A549 (cell line): ENCODE measurements around the gene STK4. TPM values are rescaled to one million over a fixed set of nuclear protein-coding genes. Genes with fewer than 3 reads are reported as not detected.
A peak's percentile ranks its signal among the peaks of the same experiment; 100 is the strongest.

Experiments
- ATAC-seq, 2 experiments: fragments of 200-7000 bp in 1 of 2; fragments of >200 bp in 1 of 2; cut with Nextera tagmentation in 1 of 2; cut with Tn5 transposase in 1 of 2; 3 replicates each; pipeline versions ENCODE4 v1.8.0 to v1.9.1; 2018 to 2020; ENCODE audit warnings: mild to moderate bottlenecking in 1 of 2, moderate library complexity in 1 of 2
- CTCF ChIA-PET: fragments of 300-600 bp; sonication (Branson Sonifier 250); formaldehyde crosslinking; extraction: SDS; loops from one replicate; lab custom pipeline; 2021; ENCODE audit warnings: antibody characterized with exemption, inconsistent platforms; lab: Yijun Ruan, JAX
- POLR2A ChIA-PET: fragments of 350-600 bp; formaldehyde crosslinking; extraction: SDS; loops from one replicate; lab custom pipeline; 2021; ENCODE audit warnings: antibody characterized with exemption, inconsistent platforms; lab: Yijun Ruan, JAX
- DNase-seq, 2 experiments: peaks; one replicate each; pipeline versions ENCODE4 v3.0.0 to v3.0.0-alpha.2; 2011 to 2016; ENCODE audit warnings: low read depth in 1 of 2, low spot score in 1 of 2
- FAIRE-seq: peaks from 2 replicates; lab custom pipeline; 2011; peaks lifted over from hg19 to GRCh38; lab: Jason Lieb, UNC
- H3K27ac ChIP-seq, 2 experiments: fragments of >200 bp; sonication (Bioruptor Twin); formaldehyde crosslinking; 3 replicates each; pipeline ENCODE4 v1.5.1; 2016 to 2017
- H3K4me1 ChIP-seq: fragments of >200 bp; sonication (Bioruptor Twin); formaldehyde crosslinking; 3 replicates; pipeline ENCODE4 v1.6.1; 2016
- H3K4me2 ChIP-seq: fragments of >200 bp; sonication (Bioruptor Twin); formaldehyde crosslinking; 3 replicates; pipeline ENCODE4 v1.6.1; 2016
- H3K4me3 ChIP-seq: fragments of >200 bp; sonication (Bioruptor Twin); formaldehyde crosslinking; 3 replicates; pipeline ENCODE4 v1.5.1; 2016
- H3K9me3 ChIP-seq: fragments of >200 bp; sonication (Bioruptor Twin); formaldehyde crosslinking; 3 replicates; pipeline ENCODE4 v1.6.1; 2016
- E2F6 ChIP-seq: IDR thresholded peaks from 2 replicates; pipeline ENCODE4 v1.6.1; 2012; ENCODE audit warnings: low read depth, borderline replicate concordance
- EHF ChIP-seq: fragments of 250-450 bp; sonication (Bioruptor Pico); IDR thresholded peaks from 2 replicates; pipeline ENCODE4 v1.5.0; 2020; ENCODE audit warnings: mild to moderate bottlenecking
- EP300 ChIP-seq, 2 experiments: fragments of >200 bp; sonication (Bioruptor Twin); formaldehyde crosslinking; IDR thresholded peaks; 2 replicates in 1 of 2; 3 replicates in 1 of 2; pipeline ENCODE4 v1.6.1; 2016 to 2017
- FOSL2 ChIP-seq, 2 experiments: fragments of 450-650 bp in 1 of 2; fragments of >200 bp in 1 of 2; sonication (Bioruptor Twin) in 1 of 2; formaldehyde crosslinking; IDR thresholded peaks; 2 replicates each; pipeline versions ENCODE4 v1.5.0 to v1.6.1; 2016 to 2020; ENCODE audit warnings: mild to moderate bottlenecking in 1 of 2, moderate library complexity in 1 of 2
- FOXS1 ChIP-seq: fragments of 250-450 bp; sonication (Bioruptor Pico); IDR thresholded peaks from 2 replicates; pipeline ENCODE4 v1.5.0; 2020; ENCODE audit warnings: mild to moderate bottlenecking, moderate library complexity
- HEYL ChIP-seq: fragments of 250-450 bp; sonication (Bioruptor Pico); IDR thresholded peaks from 2 replicates; pipeline ENCODE4 v1.8.0; 2021; ENCODE audit warnings: mild to moderate bottlenecking, moderate library complexity
- HOXB5 ChIP-seq: fragments of 250-450 bp; sonication (Bioruptor Pico); IDR thresholded peaks from 2 replicates; pipeline ENCODE4 v1.5.0; 2020; ENCODE audit warnings: mild to moderate bottlenecking, moderate library complexity
- KDM1A ChIP-seq: fragments of 200-600 bp; sonication (generic); IDR thresholded peaks from 2 replicates; pipeline ENCODE4 v1.6.1; 2016; ENCODE audit warnings: low read depth, mild to moderate bottlenecking
- MAFK ChIP-seq: fragments of 450-650 bp; IDR thresholded peaks from 2 replicates; pipeline ENCODE4 v1.6.1; 2014; ENCODE audit not compliant: partially characterized antibody
- MAZ ChIP-seq: fragments of 150-350 bp; IDR thresholded peaks from 2 replicates; pipeline ENCODE4 v1.6.1; 2014; ENCODE audit warnings: antibody characterized with exemption, low read depth, low read length, borderline replicate concordance
- MYC ChIP-seq: IDR thresholded peaks from 2 replicates; pipeline ENCODE4 v1.6.1; 2012; ENCODE audit warnings: mild to moderate bottlenecking, inconsistent platforms, low read length, improper control_type of control experiment, borderline replicate concordance
- NR3C1 ChIP-seq: fragments of >200 bp; sonication (Bioruptor Twin); formaldehyde crosslinking; IDR thresholded peaks from 3 replicates; pipeline ENCODE4 v1.6.1; 2017
- PHF8 ChIP-seq: fragments of 200-600 bp; sonication (generic); IDR thresholded peaks from 2 replicates; pipeline ENCODE4 v1.6.1; 2016; ENCODE audit warnings: low read depth, mild to moderate bottlenecking, antibody characterized with exemption, moderate library complexity, borderline replicate concordance
- POLR2A ChIP-seq: IDR thresholded peaks from 2 replicates; pipeline ENCODE4 v1.6.1; 2012; ENCODE audit warnings: mild to moderate bottlenecking, low read length
- RCOR1 ChIP-seq: fragments of 150-350 bp; IDR thresholded peaks from 2 replicates; pipeline ENCODE4 v1.6.1; 2014; ENCODE audit warnings: antibody characterized with exemption, low read length, low read depth
- RFX5 ChIP-seq: fragments of 450-650 bp; IDR thresholded peaks from 2 replicates; pipeline ENCODE4 v1.7.1; 2014; ENCODE audit warnings: antibody characterized with exemption, mild to moderate bottlenecking, moderate library complexity
- RNF2 ChIP-seq: fragments of 200-600 bp; sonication (generic); IDR thresholded peaks from 2 replicates; pipeline ENCODE4 v1.6.1; 2016; ENCODE audit warnings: low read depth, mild to moderate bottlenecking, antibody characterized with exemption, moderate library complexity, borderline replicate concordance
- SMC3 ChIP-seq: fragments of >200 bp; sonication (Bioruptor Twin); formaldehyde crosslinking; IDR thresholded peaks from 3 replicates; pipeline ENCODE4 v1.6.1; 2018; ENCODE audit warnings: inconsistent platforms
- SREBF2 ChIP-seq: fragments of 450-650 bp; IDR thresholded peaks from 2 replicates; pipeline ENCODE4 v1.6.1; 2014; ENCODE audit warnings: mild to moderate bottlenecking, moderate library complexity
- TP53 ChIP-seq: fragments of 250-450 bp; sonication (Bioruptor Pico); IDR thresholded peaks from 2 replicates; pipeline ENCODE4 v1.5.0; 2021; ENCODE audit warnings: mild to moderate bottlenecking, moderate library complexity
- WGBS: methylation state at CpG from one replicate; pipeline ENCODE4 v1.1.6; 2017; ENCODE audit errors: missing lambda C conversion rate; 5-methylcytosine and 5-hydroxymethylcytosine counted together
- polyA plus RNA-seq, 4 experiments: library from polyadenylated mRNA; depleted of rRNA in 3 of 4; stranded (reverse); fragments of >200 nt; fragmentation: RNase III in 1 of 4; extraction: RNeasy Plus Mini Kit Qiagen cat#74134 plus additional on column Dnase treatment in 1 of 4; gene quantifications; 2 replicates in 3 of 4; 3 replicates in 1 of 4; pipeline ENCODE4 v1.2.3, GENCODE V29; 2011 to 2017
- small RNA-seq, 6 experiments: library from RNA; depleted of rRNA; stranded (forward); fragments of <200 nt; gene quantifications; one replicate each; pipeline ENCODE3, GENCODE V24; 2012
- TF ChIP-seq, protein P1 (sequence below): fragments of 250-450 bp; sonication (Bioruptor Pico); IDR thresholded peaks from 2 replicates; pipeline ENCODE4 v1.5.0; 2020; ENCODE audit warnings: low read depth, mild to moderate bottlenecking, moderate library complexity
- TF ChIP-seq, protein P2 (sequence below): fragments of >200 bp; sonication (Bioruptor Twin); formaldehyde crosslinking; IDR thresholded peaks from 2 replicates; pipeline ENCODE4 v1.6.1; 2016

Gene STK4
- polyA plus RNA-seq, 2 of the 4 experiments (the other 2 are of a cell fraction) = 14.5 to 34.5 TPM

DNA sequence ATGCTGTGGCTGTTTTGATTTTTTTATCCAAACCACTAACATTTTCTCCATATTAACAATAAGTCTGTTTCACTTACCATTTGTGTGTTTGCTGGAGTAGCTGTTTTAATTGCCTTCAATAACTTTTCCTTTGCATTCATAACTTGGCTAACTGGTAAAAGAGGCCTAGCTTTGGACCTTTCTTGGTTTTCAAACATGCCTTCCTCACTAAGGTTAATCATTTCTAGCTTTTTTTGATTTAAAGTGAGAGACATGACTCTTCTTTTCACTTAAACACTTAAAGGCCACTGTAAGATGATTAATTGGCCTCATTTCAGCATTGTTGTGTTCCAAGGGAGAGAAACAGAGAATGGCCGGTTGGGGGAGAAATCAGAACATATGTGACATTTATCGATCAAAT lies 155.1 kb downstream of the STK4 start:
- Histone ChIP-seq H3K4me3 (no peak overlapping the region), H3K9me3 (peaks cover 7% of the 10 kb centered on the region; the same call in 2 of the 3 replicates), H3K4me1 (no peaks in the 10 kb centered on the region)
- ChIA-PET CTCF (interaction anchor here (1.0 to 3.0 kb wide), 6 partner anchors 10 to 172 kb away, joined by 3 to 17 read pairs (median 5); no protein-coding TSS in a partner anchor), POLR2A (no interaction called here)
- DNase-seq (no peak), FAIRE-seq (no peak)
- WGBS = 69% methylated on average over 2 of the region's 2 CpGs
- TF ChIP-seq FOXS1 (no peak), EHF (CRISPR knock-in tag) (no peak), NR3C1 (no peak), SMC3 (no peak), MAZ (no peak), RCOR1 (no peak), HEYL (CRISPR knock-in tag) (no peak), FOSL2 (IDR thresholded peaks at IDR 0.05) (no peak), FOSL2 (CRISPR knock-in tag; IDR thresholded peaks at IDR 0.05) (no peak), KDM1A (no peak), RFX5 (no peak), TP53 (no peak), RNF2 (no peak), EP300 (IDR thresholded peaks at IDR 0.05) (no peak), HOXB5 (CRISPR knock-in tag) (no peak), POLR2A (no peak)
- TF ChIP-seq, protein P1, sequence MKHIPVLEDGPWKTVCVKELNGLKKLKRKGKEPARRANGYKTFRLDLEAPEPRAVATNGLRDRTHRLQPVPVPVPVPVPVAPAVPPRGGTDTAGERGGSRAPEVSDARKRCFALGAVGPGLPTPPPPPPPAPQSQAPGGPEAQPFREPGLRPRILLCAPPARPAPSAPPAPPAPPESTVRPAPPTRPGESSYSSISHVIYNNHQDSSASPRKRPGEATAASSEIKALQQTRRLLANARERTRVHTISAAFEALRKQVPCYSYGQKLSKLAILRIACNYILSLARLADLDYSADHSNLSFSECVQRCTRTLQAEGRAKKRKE = no peak
- TF ChIP-seq, all 56 proteins: peak for 0
- ATAC-seq = no peak
- Histone ChIP-seq H3K27ac (no peak overlapping the region), H3K4me2 (no peak overlapping the region)

- ChIA-PET POLR2A (no interaction called here), CTCF (interaction anchor here (1.0 to 3.2 kb wide), 5 partner anchors 9 to 169 kb away, joined by 3 to 21 read pairs (median 3); no protein-coding TSS in a partner anchor)
- Histone ChIP-seq H3K9me3 (peaks cover 7% of the 10 kb centered on the region; the same call in 2 of the 3 replicates), H3K27ac (no peak within 1 kb of the TSS), H3K4me2 (no peak within 1 kb of the TSS)
- 36% methylated on average over 6 of the region's 6 CpGs for WGBS
- no peak for ATAC-seq
- TF ChIP-seq MYC (no peak), PHF8 (no peak), SREBF2 (no peak), E2F6 (no peak)
- TF ChIP-seq, protein P2, sequence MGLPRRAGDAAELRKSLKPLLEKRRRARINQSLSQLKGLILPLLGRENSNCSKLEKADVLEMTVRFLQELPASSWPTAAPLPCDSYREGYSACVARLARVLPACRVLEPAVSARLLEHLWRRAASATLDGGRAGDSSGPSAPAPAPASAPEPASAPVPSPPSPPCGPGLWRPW = no peak
- TF ChIP-seq, all 56 proteins: peak for 0
- FAIRE-seq (no peak), DNase-seq (no peak)
- Histone ChIP-seq H3K4me3 (no peak within 1 kb of the TSS), H3K4me1 (no peaks in the 10 kb centered on the region)
Observed at GRCh38 chr20:45124365-45124764, 158.1 kb downstream of the STK4 start, which contains the start of gene WFDC12. TSS of gene WFDC12 (minus strand) at chr20:45124465. CDS start at chr20:45124447, 18 bp downstream.

DNA sequence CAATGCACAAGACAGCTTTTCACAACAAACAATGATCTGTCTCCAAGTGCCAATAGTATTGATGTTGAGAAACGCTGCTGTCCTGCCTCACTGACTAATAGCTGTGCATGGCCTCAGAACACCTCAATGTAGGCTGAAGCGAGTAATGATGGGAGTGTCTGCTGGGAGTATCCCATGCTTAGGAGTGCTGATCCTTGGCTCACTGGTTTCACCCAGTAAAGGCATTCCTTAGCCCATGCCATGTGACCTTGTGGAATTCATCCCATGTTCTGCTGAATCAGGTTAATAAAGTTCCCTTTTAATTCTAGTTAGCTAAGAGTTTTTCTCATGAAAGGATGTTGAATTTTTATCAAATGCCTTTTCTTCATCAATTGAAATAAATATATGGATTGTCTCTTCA lies 161.8 kb downstream of the STK4 start:
- Histone ChIP-seq H3K4me3 (no peak overlapping the region), H3K4me1 (no peaks in the 10 kb centered on the region), H3K4me2 (no peak overlapping the region), H3K27ac (no peak overlapping the region), H3K9me3 (peaks cover 7% of the 10 kb centered on the region; the same call in 2 of the 3 replicates)
- 6% methylated on average over 2 of the region's 2 CpGs for WGBS
- TF ChIP-seq MAFK (peak; percentile 39), RFX5 (no peak)
- ATAC-seq = peak in 1 of 2 experiments; percentile 62; a peak in 1 of 6 replicates
- FAIRE-seq = no peak
- no peak for DNase-seq
- ChIA-PET CTCF (interaction anchor here (2.9 kb wide), 1 partner anchor 163 kb away, joined by 8 read pairs; no protein-coding TSS in a partner anchor), POLR2A (no interaction called here)

Small RNAs within 50 kb of the gene (small RNA-seq; reads per million reads assigned to genes)
- gene RF00019 = 0 reads per million in 6 experiments

Other genes with a start within 250 kb of the STK4 start
- gene KCNK15, start 220.6 kb upstream of the STK4 start, polyA plus RNA-seq (2011; rRNA removed) = 0.33 and 0.49 TPM in 2 replicates
- 0.41 to 0.67 TPM (median 0.43 TPM) in 3 replicates for gene KCNK15, start 220.6 kb upstream of the STK4 start, polyA plus RNA-seq (2017; fragmentation: RNase III; extraction: RNeasy Plus Mini Kit Qiagen cat#74134 plus additional on column Dnase treatment)
- 0.39 and 0.56 TPM in 2 replicates for gene RIMS4, start 156.0 kb upstream of the STK4 start, polyA plus RNA-seq (2011; rRNA removed)
- gene RIMS4, start 156.0 kb upstream of the STK4 start, polyA plus RNA-seq (2017; fragmentation: RNase III; extraction: RNeasy Plus Mini Kit Qiagen cat#74134 plus additional on column Dnase treatment) = 1.3 to 1.6 TPM (median 1.3 TPM) in 3 replicates
- 163 and 174 TPM in 2 replicates for gene YWHAB, start 80.8 kb upstream of the STK4 start, polyA plus RNA-seq (2011; rRNA removed)
- gene YWHAB, start 80.8 kb upstream of the STK4 start, polyA plus RNA-seq (2017; fragmentation: RNase III; extraction: RNeasy Plus Mini Kit Qiagen cat#74134 plus additional on column Dnase treatment) = 204 to 213 TPM (median 205 TPM) in 3 replicates
- 72.7 and 73.1 TPM in 2 replicates for gene PABPC1L, start 56.5 kb upstream of the STK4 start, polyA plus RNA-seq (2011; rRNA removed)
- gene PABPC1L, start 56.5 kb upstream of the STK4 start, polyA plus RNA-seq (2017; fragmentation: RNase III; extraction: RNeasy Plus Mini Kit Qiagen cat#74134 plus additional on column Dnase treatment) = 35.1 to 45.4 TPM (median 37.1 TPM) in 3 replicates
- gene TOMM34, start 6.1 kb upstream of the STK4 start, polyA plus RNA-seq (2011; rRNA removed) = 23.4 and 29.8 TPM in 2 replicates
- gene TOMM34, start 6.1 kb upstream of the STK4 start, polyA plus RNA-seq (2017; fragmentation: RNase III; extraction: RNeasy Plus Mini Kit Qiagen cat#74134 plus additional on column Dnase treatment) = 30.0 to 32.1 TPM (median 30.8 TPM) in 3 replicates
- gene KCNS1, start 134.6 kb downstream of the STK4 start, polyA plus RNA-seq (2011; rRNA removed) = not detected in 2 replicates
- gene KCNS1, start 134.6 kb downstream of the STK4 start, polyA plus RNA-seq (2017; fragmentation: RNase III; extraction: RNeasy Plus Mini Kit Qiagen cat#74134 plus additional on column Dnase treatment) = not detected in 3 replicates
- not detected in 2 replicates for gene WFDC5, start 148.7 kb downstream of the STK4 start, polyA plus RNA-seq (2011; rRNA removed)
- gene WFDC5, start 148.7 kb downstream of the STK4 start, polyA plus RNA-seq (2017; fragmentation: RNase III; extraction: RNeasy Plus Mini Kit Qiagen cat#74134 plus additional on column Dnase treatment) = not detected in 3 replicates
- gene WFDC12, start 158.0 kb downstream of the STK4 start, polyA plus RNA-seq (2011; rRNA removed) = not detected in 2 replicates
- not detected in 3 replicates for gene WFDC12, start 158.0 kb downstream of the STK4 start, polyA plus RNA-seq (2017; fragmentation: RNase III; extraction: RNeasy Plus Mini Kit Qiagen cat#74134 plus additional on column Dnase treatment)
- gene PI3, start 208.4 kb downstream of the STK4 start, polyA plus RNA-seq (2011; rRNA removed) = 0.35 and 1.1 TPM in 2 replicates
- 0.18 to 0.39 TPM in 2 of 3 replicates, not detected in the other for gene PI3, start 208.4 kb downstream of the STK4 start, polyA plus RNA-seq (2017; fragmentation: RNase III; extraction: RNeasy Plus Mini Kit Qiagen cat#74134 plus additional on column Dnase treatment)
- gene SEMG1, start 240.5 kb downstream of the STK4 start, polyA plus RNA-seq (2011; rRNA removed) = not detected in 2 replicates
- gene SEMG1, start 240.5 kb downstream of the STK4 start, polyA plus RNA-seq (2017; fragmentation: RNase III; extraction: RNeasy Plus Mini Kit Qiagen cat#74134 plus additional on column Dnase treatment) = not detected in 3 replicates